SK-N-SH treated with all-trans-retinoic acid at 6 μM for 48 hours (cell line): Measurements from ENCODE around the gene DUSP11.
"Not testable (repeated sequence)": the region's sequence is repeated elsewhere in the genome, so short reads cannot be mapped to it uniquely, and the experiment has no call there.

Experiments
- ATAC-seq: fragments of 200-7000 bp; cut with Tn5 transposase; 3 replicates; pipeline ENCODE4 v1.9.1; 2020; ENCODE audit warnings: mild to moderate bottlenecking, moderate library complexity
- ARNTL ChIP-seq: fragments of 450-650 bp; formaldehyde crosslinking; IDR thresholded peaks from 2 replicates; pipeline ENCODE4 v1.5.0; 2020; ENCODE audit warnings: low read depth, mild to moderate bottlenecking, moderate library complexity, borderline replicate concordance
- BACH2 ChIP-seq: fragments of 250-450 bp; sonication (Bioruptor Pico); IDR thresholded peaks from 2 replicates; pipeline ENCODE4 v1.9.0; 2021; ENCODE audit warnings: mild to moderate bottlenecking, borderline replicate concordance
- CSDC2 ChIP-seq: fragments of 250-450 bp; sonication (Bioruptor Pico); IDR thresholded peaks from 2 replicates; pipeline ENCODE4 v1.5.0; 2020; ENCODE audit warnings: mild to moderate bottlenecking, moderate library complexity
- CSRNP3 ChIP-seq: fragments of 250-450 bp; sonication (Bioruptor Pico); IDR thresholded peaks from 2 replicates; pipeline ENCODE4 v1.5.1; 2021; ENCODE audit warnings: mild to moderate bottlenecking, moderate library complexity
- GLIS3 ChIP-seq: fragments of 250-450 bp; sonication (Bioruptor Pico); IDR thresholded peaks from 2 replicates; pipeline ENCODE4 v1.5.0; 2020; ENCODE audit warnings: mild to moderate bottlenecking, moderate library complexity
- ISL1 ChIP-seq: fragments of 250-450 bp; sonication (Bioruptor Pico); IDR thresholded peaks from 2 replicates; pipeline ENCODE4 v2.1.2; 2022; ENCODE audit warnings: mild to moderate bottlenecking, moderate library complexity
- OSR1 ChIP-seq: fragments of 250-450 bp; sonication (Bioruptor Pico); IDR thresholded peaks from 2 replicates; pipeline ENCODE4 v1.8.0; 2022; ENCODE audit warnings: moderate library complexity, mild to moderate bottlenecking, inconsistent platforms
- PATZ1 ChIP-seq: fragments of 250-450 bp; sonication (Bioruptor Pico); IDR thresholded peaks from 2 replicates; pipeline ENCODE4 v1.8.0; 2020; ENCODE audit warnings: mild to moderate bottlenecking, moderate library complexity, borderline replicate concordance
- POU6F1 ChIP-seq: fragments of 250-450 bp; sonication (Bioruptor Pico); IDR thresholded peaks from 2 replicates; pipeline ENCODE4 v1.8.0; 2021; ENCODE audit warnings: low read depth, mild to moderate bottlenecking, moderate library complexity, borderline replicate concordance
- PPARA ChIP-seq: fragments of 250-450 bp; sonication (Bioruptor Pico); IDR thresholded peaks from 2 replicates; pipeline ENCODE4 v1.5.0; 2020; ENCODE audit warnings: mild to moderate bottlenecking, borderline replicate concordance
- RARB ChIP-seq: fragments of 250-450 bp; sonication (Bioruptor Pico); IDR thresholded peaks from 2 replicates; pipeline ENCODE4 v1.8.0; 2021; ENCODE audit warnings: mild to moderate bottlenecking, moderate library complexity
- SNAI2 ChIP-seq: fragments of 250-450 bp; sonication (Bioruptor Pico); IDR thresholded peaks from 2 replicates; pipeline ENCODE4 v1.5.0; 2020; ENCODE audit warnings: mild to moderate bottlenecking, moderate library complexity
- TCF4 ChIP-seq: fragments of 250-450 bp; sonication (Bioruptor Pico); IDR thresholded peaks from 2 replicates; pipeline ENCODE4 v1.8.0; 2021; ENCODE audit warnings: mild to moderate bottlenecking, moderate library complexity, borderline replicate concordance
- TOX ChIP-seq: fragments of 250-450 bp; sonication (Bioruptor Pico); IDR thresholded peaks from 2 replicates; pipeline ENCODE4 v1.8.0; 2021; ENCODE audit warnings: mild to moderate bottlenecking, moderate library complexity, borderline replicate concordance
- ZFP3 ChIP-seq: fragments of 250-450 bp; sonication (Bioruptor Pico); IDR thresholded peaks from 2 replicates; pipeline ENCODE4 v1.5.0; 2020; ENCODE audit warnings: mild to moderate bottlenecking, moderate library complexity
- ZFP30 ChIP-seq: fragments of 450-650 bp; formaldehyde crosslinking; IDR thresholded peaks from 2 replicates; pipeline ENCODE4 v1.5.0; 2022; ENCODE audit warnings: mild to moderate bottlenecking, moderate library complexity
- ZNF565 ChIP-seq: fragments of 450-650 bp; formaldehyde crosslinking; conservative IDR thresholded peaks from 2 replicates; pipeline ENCODE4 v1.5.0; 2020; ENCODE audit warnings: low read depth, mild to moderate bottlenecking, moderate library complexity
- ZNF8 ChIP-seq: fragments of 450-650 bp; formaldehyde crosslinking; IDR thresholded peaks from 2 replicates; pipeline ENCODE4 v1.5.0; 2020; ENCODE audit warnings: mild to moderate bottlenecking, moderate library complexity
- TF ChIP-seq, protein P1 (sequence below): fragments of 250-450 bp; sonication (Bioruptor Pico); IDR thresholded peaks from 2 replicates; pipeline ENCODE4 v1.5.1; 2020; ENCODE audit warnings: low read depth, mild to moderate bottlenecking, moderate library complexity

DUSP11 gene

DNA sequence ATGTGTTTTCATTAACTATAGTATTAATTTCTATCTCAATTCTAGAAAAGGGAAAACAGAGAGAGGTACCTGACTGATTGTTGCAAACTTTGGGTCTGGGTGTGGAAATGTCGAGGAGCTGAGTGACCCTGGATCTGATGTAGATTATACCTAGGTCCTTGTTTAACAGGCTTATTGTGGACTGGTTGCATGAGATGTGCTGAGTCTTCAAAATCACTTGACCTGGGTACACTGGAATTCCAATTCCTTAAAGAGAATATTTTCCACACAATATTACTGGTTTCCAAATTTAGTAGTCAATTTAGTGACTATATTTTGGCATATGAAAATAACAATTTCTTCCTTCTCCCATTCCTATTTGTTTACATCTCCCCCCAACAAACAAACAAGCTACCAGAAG is 13.6 kb downstream of the DUSP11 start:
- ATAC-seq, result no peak
- TF ChIP-seq PPARA (no peak), RARB (no peak)

- ATAC-seq, result no peak
- TF ChIP-seq ISL1, result no peak
Observed at GRCh38 chr2:73764945-73765344, 15.0 kb downstream of the DUSP11 start.

DNA sequence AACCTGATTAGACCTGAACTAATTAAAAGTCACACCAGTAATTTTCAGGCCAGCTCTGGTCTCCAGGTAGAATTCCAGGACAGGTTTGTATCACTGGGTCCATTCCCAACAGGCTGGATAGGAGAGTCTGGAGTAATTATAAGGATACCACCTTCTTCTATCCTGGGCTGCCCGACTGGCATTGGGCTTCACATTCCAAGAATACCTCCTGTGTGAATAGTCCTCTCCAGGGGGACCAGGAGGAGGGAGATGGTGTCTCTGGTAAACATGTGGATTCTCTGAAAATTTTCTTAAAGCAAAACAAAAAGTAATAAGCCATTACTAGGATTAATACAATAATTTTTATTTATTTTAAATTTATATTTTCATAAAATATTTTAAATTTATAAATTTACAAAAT is 17.3 kb downstream of the DUSP11 start:
- TF ChIP-seq BACH2 (no peak), PPARA (no peak), TCF4 (CRISPR knock-in tag) (no peak), ZNF8 (CRISPR knock-in tag) (no peak), ZFP30 (CRISPR knock-in tag) (no peak), PATZ1 (CRISPR knock-in tag) (no peak)
- TF ChIP-seq, all 23 proteins: peak for 0
- peak; percentile 69 for ATAC-seq

DNA sequence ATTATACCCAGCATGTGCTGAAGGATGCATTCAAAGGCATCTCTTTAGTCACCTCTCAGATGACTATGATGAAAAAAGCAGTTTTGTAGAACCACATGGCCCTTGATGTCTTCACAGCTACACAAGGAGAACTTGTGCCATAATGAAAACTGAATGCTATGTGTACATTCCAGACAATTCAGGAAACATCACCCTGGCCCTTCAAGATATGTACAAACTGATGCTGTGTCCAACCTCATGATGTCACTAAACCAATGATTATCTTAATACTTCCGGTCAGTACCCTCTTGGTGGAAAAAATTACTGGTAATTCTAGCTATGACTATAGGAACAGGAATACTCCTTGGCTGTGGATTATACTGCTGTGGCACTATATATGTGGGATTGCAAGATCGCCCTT is 20.0 kb downstream of the DUSP11 start:
- ATAC-seq, result no peak

DNA sequence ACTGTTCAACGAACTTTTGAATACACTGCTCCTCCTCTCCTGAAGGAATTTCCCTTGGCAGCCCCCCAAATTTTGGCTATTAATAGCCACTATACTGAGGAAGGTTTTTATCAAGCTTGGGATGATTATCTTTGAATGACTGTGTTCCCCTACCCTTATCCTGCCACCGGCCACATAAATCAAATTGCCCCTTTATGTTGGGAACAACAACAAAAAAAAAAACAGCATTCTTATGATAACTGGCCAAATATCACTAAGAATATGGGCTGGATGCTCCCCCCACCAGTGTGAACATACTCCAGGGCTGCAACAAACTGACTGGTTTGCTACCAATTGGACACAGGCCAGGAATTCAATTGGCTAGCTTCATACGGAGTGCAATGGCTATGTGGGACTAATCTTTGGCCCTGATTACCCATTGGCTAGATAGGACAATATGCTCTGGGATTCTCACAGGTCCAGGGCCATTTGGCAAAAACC is 20.6 kb downstream of the DUSP11 start:
- TF ChIP-seq POU6F1 (no peak), ISL1 (peak; percentile 72)
- peak; percentile 82 for ATAC-seq

More for the DNA sequence above, 20.0 kb downstream of the DUSP11 start:
- TF ChIP-seq GLIS3 (CRISPR knock-in tag), result no peak
- no peak for TF ChIP-seq ZNF8 (CRISPR knock-in tag)
- no peak for TF ChIP-seq ARNTL (CRISPR knock-in tag)
- TF ChIP-seq TCF4 (CRISPR knock-in tag), result no peak
- TF ChIP-seq PPARA, result no peak

DNA sequence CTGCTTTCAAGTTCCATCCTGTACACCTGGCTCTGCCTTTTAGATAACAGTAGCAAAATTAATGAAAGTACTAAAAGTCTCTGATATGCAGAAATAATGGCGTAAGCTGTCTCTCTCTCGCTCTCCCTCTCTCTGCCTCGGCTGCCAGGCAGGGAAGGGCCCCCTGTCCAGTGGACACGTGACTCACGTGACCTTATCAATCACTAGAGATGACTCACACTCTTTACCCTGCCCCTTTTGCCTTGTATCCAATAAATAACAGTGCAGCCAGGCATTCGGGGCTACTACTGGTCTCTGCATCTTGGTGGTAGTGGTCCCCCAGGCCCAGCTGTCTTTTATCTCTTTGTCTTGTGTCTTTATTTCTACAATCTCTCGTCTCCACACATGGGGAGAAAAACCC is 25.6 kb downstream of the DUSP11 start:
- not testable (repeated sequence) for ATAC-seq

DNA sequence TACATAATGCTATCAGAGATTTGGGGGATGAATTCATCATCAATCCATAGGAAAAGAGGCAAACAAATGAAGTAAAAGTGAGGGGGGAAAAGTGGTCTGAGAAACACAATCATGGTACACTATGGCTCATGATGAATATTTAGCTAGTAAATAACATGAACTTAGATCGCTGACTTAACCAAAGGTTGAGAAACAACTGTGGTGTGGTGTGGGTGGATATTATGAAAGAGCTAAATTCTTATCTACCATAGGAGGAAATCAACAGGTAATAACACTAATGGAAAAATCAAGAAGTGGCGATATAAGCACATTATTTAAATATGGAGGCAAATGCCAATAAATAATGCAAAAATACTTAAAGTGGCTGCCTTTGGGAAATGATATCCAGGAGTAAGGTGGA is 30.6 kb downstream of the DUSP11 start:
- ATAC-seq, result no peak
- TF ChIP-seq OSR1 (CRISPR knock-in tag) (no peak), CSDC2 (CRISPR knock-in tag) (no peak), ZFP3 (CRISPR knock-in tag) (no peak), SNAI2 (CRISPR knock-in tag) (no peak), CSRNP3 (CRISPR knock-in tag) (no peak), ZNF565 (CRISPR knock-in tag) (no peak), PATZ1 (CRISPR knock-in tag) (no peak), TOX (CRISPR knock-in tag) (no peak), ZFP30 (CRISPR knock-in tag) (no peak), POU6F1 (no peak), ARNTL (CRISPR knock-in tag) (no peak), RARB (no peak), TCF4 (CRISPR knock-in tag) (no peak), BACH2 (no peak)
- TF ChIP-seq, protein P1, sequence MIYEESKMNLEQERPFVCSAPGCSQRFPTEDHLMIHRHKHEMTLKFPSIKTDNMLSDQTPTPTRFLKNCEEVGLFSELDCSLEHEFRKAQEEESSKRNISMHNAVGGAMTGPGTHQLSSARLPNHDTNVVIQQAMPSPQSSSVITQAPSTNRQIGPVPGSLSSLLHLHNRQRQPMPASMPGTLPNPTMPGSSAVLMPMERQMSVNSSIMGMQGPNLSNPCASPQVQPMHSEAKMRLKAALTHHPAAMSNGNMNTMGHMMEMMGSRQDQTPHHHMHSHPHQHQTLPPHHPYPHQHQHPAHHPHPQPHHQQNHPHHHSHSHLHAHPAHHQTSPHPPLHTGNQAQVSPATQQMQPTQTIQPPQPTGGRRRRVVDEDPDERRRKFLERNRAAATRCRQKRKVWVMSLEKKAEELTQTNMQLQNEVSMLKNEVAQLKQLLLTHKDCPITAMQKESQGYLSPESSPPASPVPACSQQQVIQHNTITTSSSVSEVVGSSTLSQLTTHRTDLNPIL (CRISPR knock-in tag), result no peak
- TF ChIP-seq, all 23 proteins: peak for 0
